ENCODE results near the gene UBE2QL1.

The UBE2QL1 gene

DNA sequence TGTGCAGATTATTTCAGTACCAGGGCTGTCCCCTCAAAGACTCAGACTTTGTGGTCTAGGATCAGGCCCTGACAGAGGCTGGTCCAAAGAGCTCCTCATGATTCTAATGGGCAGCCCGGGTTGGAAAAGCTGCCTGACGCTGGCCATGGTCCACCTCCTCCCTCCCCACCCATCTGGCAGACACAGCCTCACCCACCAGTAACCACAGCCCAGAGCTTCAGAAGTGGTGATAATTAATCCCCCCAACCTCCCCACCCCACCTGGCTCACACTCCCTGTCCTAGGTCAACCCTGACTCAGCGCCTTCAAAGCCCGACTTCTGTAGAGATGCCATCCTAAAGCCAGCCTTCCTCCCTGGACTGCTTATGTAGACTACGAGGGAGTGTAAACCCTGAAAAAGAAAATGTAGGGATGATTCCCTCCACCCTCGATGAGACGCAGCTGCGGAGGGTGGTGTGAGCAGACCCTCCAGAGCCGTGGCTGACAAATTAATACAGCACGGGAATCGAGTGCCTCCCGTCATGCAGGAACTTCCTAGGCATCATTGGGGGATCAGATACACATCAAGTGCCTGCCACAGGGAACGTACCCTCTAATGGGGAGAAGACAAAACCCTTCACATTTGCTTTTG is 7.0 kb downstream of the UBE2QL1 start:
- no peak overlapping the region for H3K4me3 ChIP-seq (ENCODE audit: low read depth, low read length)
- TF ChIP-seq, protein P1, sequence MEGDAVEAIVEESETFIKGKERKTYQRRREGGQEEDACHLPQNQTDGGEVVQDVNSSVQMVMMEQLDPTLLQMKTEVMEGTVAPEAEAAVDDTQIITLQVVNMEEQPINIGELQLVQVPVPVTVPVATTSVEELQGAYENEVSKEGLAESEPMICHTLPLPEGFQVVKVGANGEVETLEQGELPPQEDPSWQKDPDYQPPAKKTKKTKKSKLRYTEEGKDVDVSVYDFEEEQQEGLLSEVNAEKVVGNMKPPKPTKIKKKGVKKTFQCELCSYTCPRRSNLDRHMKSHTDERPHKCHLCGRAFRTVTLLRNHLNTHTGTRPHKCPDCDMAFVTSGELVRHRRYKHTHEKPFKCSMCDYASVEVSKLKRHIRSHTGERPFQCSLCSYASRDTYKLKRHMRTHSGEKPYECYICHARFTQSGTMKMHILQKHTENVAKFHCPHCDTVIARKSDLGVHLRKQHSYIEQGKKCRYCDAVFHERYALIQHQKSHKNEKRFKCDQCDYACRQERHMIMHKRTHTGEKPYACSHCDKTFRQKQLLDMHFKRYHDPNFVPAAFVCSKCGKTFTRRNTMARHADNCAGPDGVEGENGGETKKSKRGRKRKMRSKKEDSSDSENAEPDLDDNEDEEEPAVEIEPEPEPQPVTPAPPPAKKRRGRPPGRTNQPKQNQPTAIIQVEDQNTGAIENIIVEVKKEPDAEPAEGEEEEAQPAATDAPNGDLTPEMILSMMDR (IDR thresholded peaks at IDR 0.05; ENCODE audit: low read depth, low read length) = no peak
- no peaks in the 10 kb centered on the region; the same call in 1 of the 2 replicates for H3K9me3 ChIP-seq
- no peak for DNase-seq
- no peaks in the 10 kb centered on the region for H3K27me3 ChIP-seq
- H3K36me3 ChIP-seq = peaks cover 9% of the 10 kb centered on the region
- H3K4me1 ChIP-seq = peaks cover 8% of the 10 kb centered on the region

DNA sequence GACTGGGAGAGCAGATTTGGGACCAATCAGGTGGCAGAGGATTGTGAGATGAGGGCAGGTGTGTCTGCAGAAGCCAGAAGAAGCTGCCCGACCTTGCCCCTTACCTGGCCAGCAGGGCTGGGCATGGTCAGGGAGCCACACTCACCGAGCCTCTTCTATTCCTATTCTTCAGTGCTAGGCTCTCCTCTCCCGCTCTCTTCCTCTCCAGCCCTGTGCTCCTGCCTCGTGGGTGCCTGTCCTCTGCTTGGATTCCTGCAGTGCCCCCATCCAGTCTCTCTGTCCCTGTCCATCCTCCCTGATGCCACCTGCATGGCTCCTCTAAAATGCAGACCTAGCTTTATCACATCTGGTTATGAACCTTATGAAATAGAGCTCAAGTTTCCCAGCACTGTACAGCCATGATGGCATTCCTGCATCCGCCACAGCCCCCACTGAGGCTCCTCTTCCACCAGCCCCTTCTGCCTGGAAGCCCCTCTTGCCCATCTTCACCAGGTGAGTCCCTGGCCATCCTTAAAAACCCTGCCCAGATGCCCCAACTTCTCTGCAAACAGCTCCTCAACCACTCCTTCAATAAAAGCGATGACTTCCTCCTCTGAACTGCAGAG is 8.2 kb downstream of the UBE2QL1 start:
- Histone ChIP-seq H3K36me3 (peaks cover 9% of the 10 kb centered on the region), H3K4me1 (peaks cover 5% of the 10 kb centered on the region), H3K27me3 (no peaks in the 10 kb centered on the region), H3K9me3 (no peaks in the 10 kb centered on the region; the same call in 1 of the 2 replicates), H3K4me3 (ENCODE audit: low read depth, low read length) (no peak overlapping the region)
- DNase-seq = no peak
- TF ChIP-seq, protein P1 (IDR thresholded peaks at IDR 0.05; ENCODE audit: low read depth, low read length) = no peak

DNA sequence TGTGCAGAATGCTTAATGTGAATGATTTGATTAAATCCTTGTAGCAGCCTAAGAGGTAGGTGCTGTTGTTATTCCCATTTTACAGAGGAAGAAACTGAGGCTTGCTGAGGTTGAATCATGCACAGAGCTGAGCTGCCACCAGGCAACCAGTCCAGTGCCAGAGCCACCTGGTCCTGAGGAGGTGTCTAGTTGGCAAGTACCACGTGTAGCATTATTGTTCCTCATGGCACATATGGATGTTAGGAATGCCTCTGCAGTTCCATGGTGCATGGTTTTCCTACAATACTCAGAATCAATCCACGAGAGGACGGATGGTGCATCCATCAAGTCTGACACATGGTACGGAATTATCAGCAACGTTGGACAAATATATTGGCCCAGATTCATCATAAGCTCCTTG is 8.9 kb downstream of the UBE2QL1 start:
- H3K4me1 ChIP-seq = peaks cover 5% of the 10 kb centered on the region
- H3K4me3 ChIP-seq (ENCODE audit: low read depth, low read length) = no peak overlapping the region
- DNase-seq = no peak
- TF ChIP-seq, protein P1 (IDR thresholded peaks at IDR 0.05; ENCODE audit: low read depth, low read length) = no peak
- H3K36me3 ChIP-seq = peaks cover 9% of the 10 kb centered on the region
- no peaks in the 10 kb centered on the region; the same call in 1 of the 2 replicates for H3K9me3 ChIP-seq
- no peaks in the 10 kb centered on the region for H3K27me3 ChIP-seq

DNA sequence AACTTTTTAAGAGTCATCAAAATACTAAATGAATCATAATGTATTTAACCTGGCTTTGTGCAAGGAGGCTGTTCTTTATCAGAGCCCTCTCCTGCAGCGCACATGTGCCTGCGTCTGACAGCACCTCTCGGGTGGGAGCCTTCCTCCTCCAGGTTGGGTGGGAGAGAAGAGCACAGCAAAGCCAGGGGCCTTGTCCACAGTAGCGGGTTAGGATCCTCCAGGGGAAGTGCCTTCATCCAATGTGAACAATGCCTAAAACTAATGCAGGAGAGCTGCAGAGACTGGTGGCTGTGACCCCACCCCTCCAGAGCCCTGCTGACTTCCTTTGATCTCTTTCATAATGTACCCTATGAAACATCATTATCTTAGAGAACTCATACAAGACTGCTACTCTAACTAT is 10.2 kb downstream of the UBE2QL1 start:
- DNase-seq = no peak
- H3K27me3 ChIP-seq = no peaks in the 10 kb centered on the region
- H3K4me3 ChIP-seq (ENCODE audit: low read depth, low read length) = no peak overlapping the region
- H3K9me3 ChIP-seq = no peaks in the 10 kb centered on the region; the same call in 1 of the 2 replicates
- peaks cover 5% of the 10 kb centered on the region for H3K4me1 ChIP-seq
- peaks cover 9% of the 10 kb centered on the region for H3K36me3 ChIP-seq
- TF ChIP-seq, protein P1 (IDR thresholded peaks at IDR 0.05; ENCODE audit: low read depth, low read length) = no peak

DNA sequence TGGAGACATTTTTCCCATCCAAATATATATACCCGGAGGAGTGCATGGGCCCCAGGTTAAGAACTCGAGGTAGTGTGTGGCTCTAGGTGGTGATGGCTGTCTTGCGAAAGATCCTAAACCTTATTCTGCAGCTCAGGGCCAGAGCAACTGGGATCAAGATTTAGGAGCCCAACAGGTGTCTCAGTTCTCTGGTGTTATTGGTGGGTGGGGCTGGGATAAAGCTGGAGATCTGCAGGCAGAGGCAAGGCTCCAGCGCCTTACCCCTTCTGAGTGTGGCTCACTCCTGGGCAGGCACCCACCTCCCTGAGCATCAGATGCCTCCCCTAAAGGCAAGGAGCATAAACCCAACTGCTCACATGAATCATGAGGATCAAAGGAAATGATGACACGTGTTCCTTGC is 11.2 kb downstream of the UBE2QL1 start:
- Histone ChIP-seq H3K36me3 (peaks cover 9% of the 10 kb centered on the region), H3K4me3 (ENCODE audit: low read depth, low read length) (no peak overlapping the region), H3K27me3 (no peaks in the 10 kb centered on the region), H3K9me3 (no peaks in the 10 kb centered on the region; the same call in 1 of the 2 replicates), H3K4me1 (no peaks in the 10 kb centered on the region; the same call in 1 of the 2 replicates)
- DNase-seq = no peak
- TF ChIP-seq, protein P1 (IDR thresholded peaks at IDR 0.05; ENCODE audit: low read depth, low read length) = no peak

DNA sequence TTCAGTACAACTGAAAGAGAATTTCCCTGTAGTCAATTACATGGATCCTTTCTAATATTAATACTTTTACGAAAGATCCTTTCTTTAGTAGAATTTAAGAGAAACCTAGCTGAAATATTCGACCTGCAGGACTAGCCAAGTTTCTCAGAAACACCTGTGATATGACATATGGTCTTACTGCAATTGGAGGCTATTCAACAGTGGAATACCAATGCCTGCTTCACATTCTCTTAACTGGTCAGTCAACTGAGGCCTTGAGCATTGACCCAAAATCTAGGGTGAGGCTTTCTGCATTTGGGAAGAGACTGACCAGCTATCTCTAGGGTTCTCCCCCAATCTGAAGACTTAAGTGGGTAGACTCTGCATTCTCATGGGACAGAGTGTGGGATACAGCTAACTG is 12.3 kb downstream of the UBE2QL1 start:
- peaks cover 9% of the 10 kb centered on the region for H3K36me3 ChIP-seq
- no peaks in the 10 kb centered on the region for H3K27me3 ChIP-seq
- no peaks in the 10 kb centered on the region; the same call in 1 of the 2 replicates for H3K9me3 ChIP-seq
- H3K4me3 ChIP-seq (ENCODE audit: low read depth, low read length) = no peak overlapping the region
- DNase-seq = no peak
- H3K4me1 ChIP-seq = no peaks in the 10 kb centered on the region; the same call in 1 of the 2 replicates
- TF ChIP-seq, protein P1 (IDR thresholded peaks at IDR 0.05; ENCODE audit: low read depth, low read length) = no peak
